A673 (cell line): ENCODE measurements around the gene HSPB1. TPM values are rescaled to one million over a fixed set of nuclear protein-coding genes. Genes with fewer than 3 reads are reported as not detected.

Experiments used
- BruUV-seq: library from RNA; stranded (reverse); fragments of 400-500 nt; replicated peaks from 2 replicates; lab custom pipeline; 2021; lab: Mats Ljungman, UMichigan
- CTCF ChIA-PET: fragments of 300-600 bp; sonication (Branson Sonifier 250); formaldehyde crosslinking; loops from one replicate; lab custom pipeline; 2022; ENCODE audit warnings: antibody characterized with exemption; lab: Charles Lee
- POLR2A ChIA-PET: fragments of 300-600 bp; sonication (Branson Sonifier 250); formaldehyde crosslinking; loops from one replicate; lab custom pipeline; 2022; ENCODE audit warnings: antibody characterized with exemption; ENCODE audit not compliant: low non-redundant PET; lab: Charles Lee
- DNase-seq: peaks from one replicate; pipeline ENCODE4 v3.0.0-alpha.2; 2015; ENCODE audit warnings: low spot score
- H3K27ac ChIP-seq: fragments of 200-600 bp; sonication (generic); 2 replicates; pipeline ENCODE4 v1.5.1; 2016; ENCODE audit warnings: mixed run types, low read depth, mild to moderate bottlenecking, mixed read lengths, antibody characterized with exemption, low read length; ENCODE audit not compliant: poor library complexity, severe bottlenecking
- H3K27me3 ChIP-seq: fragments of 200-600 bp; sonication (generic); replicated peaks from 2 replicates; pipeline ENCODE4 v1.6.1; 2017; ENCODE audit warnings: mixed run types, low read depth, mild to moderate bottlenecking, mixed read lengths, antibody characterized with exemption, low read length; ENCODE audit not compliant: insufficient read depth, poor library complexity
- H3K36me3 ChIP-seq: fragments of 200-600 bp; sonication (generic); 2 replicates; pipeline ENCODE4 v1.6.1; 2016; ENCODE audit warnings: mixed run types, mild to moderate bottlenecking, mixed read lengths, antibody characterized with exemption, low read length; ENCODE audit not compliant: insufficient read depth, poor library complexity, severe bottlenecking
- H3K4me1 ChIP-seq: fragments of 200-600 bp; sonication (generic); 2 replicates; pipeline ENCODE4 v1.6.1; 2017; ENCODE audit warnings: mixed run types, mild to moderate bottlenecking, mixed read lengths, antibody characterized with exemption, low read length; ENCODE audit not compliant: insufficient read depth, poor library complexity, severe bottlenecking
- H3K4me3 ChIP-seq: fragments of 200-600 bp; sonication (generic); 2 replicates; pipeline ENCODE4 v1.5.1; 2016; ENCODE audit warnings: low read depth, mixed run types, mild to moderate bottlenecking, mixed read lengths, low read length; ENCODE audit not compliant: poor library complexity, severe bottlenecking
- H3K9me3 ChIP-seq: fragments of 200-600 bp; sonication (generic); 2 replicates; pipeline ENCODE4 v1.6.1; 2016; ENCODE audit warnings: mixed run types, low read depth, mild to moderate bottlenecking, mixed read lengths, antibody characterized with exemption, low read length; ENCODE audit not compliant: poor library complexity, severe bottlenecking
- EZH2 ChIP-seq: fragments of 200-600 bp; sonication (generic); IDR thresholded peaks from 2 replicates; pipeline ENCODE4 v1.6.1; 2017; ENCODE audit warnings: borderline replicate concordance, low read depth, mild to moderate bottlenecking, mixed read lengths, antibody characterized with exemption, low read length; ENCODE audit not compliant: poor library complexity, severe bottlenecking
- intact Hi-C: fragments of 100-400 bp; cut with micrococcal nuclease; formaldehyde crosslinking; loops from one replicate; pipeline ENCODE4 v1.10.0; 2022; ENCODE audit not compliant: unreplicated experiment
- total RNA-seq: library from RNA; stranded (reverse); gene quantifications from 2 replicates; pipeline ENCODE4 v1.2.3, GENCODE V29; 2021
- TF ChIP-seq, protein P1 (sequence below): fragments of 300-800, 200-600 bp; sonication (generic); conservative IDR thresholded peaks from 2 replicates; pipeline ENCODE4 v1.5.1; 2017; ENCODE audit warnings: low read depth, mild to moderate bottlenecking, antibody characterized with exemption, low read length, moderate library complexity, mixed read lengths

The HSPB1 gene
- total RNA-seq, 1 experiment from 2014 or later, result 354 TPM

DNA sequence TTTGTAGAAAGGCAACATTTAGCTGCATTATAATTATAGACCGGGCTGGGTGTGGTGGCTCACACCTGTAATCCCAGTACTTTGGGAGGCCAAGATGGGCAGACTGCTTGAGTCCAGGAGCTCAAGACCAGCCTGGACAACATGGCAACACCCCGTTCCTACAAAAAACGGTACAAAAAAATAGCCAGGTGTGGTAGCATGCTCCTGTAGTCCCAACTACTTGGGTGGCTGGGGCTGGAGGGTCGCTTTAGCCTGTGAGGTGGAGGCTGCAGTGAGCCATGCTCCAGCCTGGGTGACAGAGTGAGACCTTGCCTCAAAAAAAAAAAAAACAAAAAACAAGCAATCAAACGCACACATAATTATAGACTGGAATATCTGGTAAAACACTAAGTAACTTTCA, 51.3 kb downstream of the HSPB1 start:
- POLR2A ChIA-PET, result no interaction called here
- H3K36me3 ChIP-seq, result peaks cover 63% of the 10 kb centered on the region
- DNase-seq, result no peak
- intact Hi-C loops, result no loop called here
- H3K4me1 ChIP-seq, result peaks cover 13% of the 10 kb centered on the region
- H3K27ac ChIP-seq, result no peak overlapping the region
- H3K4me3 ChIP-seq, result no peak overlapping the region
- BruUV-seq, result no TSS peak
- CTCF ChIA-PET, result interaction anchor here (0.6 kb wide), 1 partner anchor 93 kb away, joined by 9 read pairs; no protein-coding TSS in a partner anchor
- no peaks in the 10 kb centered on the region for H3K9me3 ChIP-seq
- no peaks in the 10 kb centered on the region for H3K27me3 ChIP-seq
- TF ChIP-seq EZH2, result no peak
- TF ChIP-seq, protein P1, sequence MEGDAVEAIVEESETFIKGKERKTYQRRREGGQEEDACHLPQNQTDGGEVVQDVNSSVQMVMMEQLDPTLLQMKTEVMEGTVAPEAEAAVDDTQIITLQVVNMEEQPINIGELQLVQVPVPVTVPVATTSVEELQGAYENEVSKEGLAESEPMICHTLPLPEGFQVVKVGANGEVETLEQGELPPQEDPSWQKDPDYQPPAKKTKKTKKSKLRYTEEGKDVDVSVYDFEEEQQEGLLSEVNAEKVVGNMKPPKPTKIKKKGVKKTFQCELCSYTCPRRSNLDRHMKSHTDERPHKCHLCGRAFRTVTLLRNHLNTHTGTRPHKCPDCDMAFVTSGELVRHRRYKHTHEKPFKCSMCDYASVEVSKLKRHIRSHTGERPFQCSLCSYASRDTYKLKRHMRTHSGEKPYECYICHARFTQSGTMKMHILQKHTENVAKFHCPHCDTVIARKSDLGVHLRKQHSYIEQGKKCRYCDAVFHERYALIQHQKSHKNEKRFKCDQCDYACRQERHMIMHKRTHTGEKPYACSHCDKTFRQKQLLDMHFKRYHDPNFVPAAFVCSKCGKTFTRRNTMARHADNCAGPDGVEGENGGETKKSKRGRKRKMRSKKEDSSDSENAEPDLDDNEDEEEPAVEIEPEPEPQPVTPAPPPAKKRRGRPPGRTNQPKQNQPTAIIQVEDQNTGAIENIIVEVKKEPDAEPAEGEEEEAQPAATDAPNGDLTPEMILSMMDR, result no peak

Other genes starting within 250 kb of the HSPB1 start
- 1.7 and 1.8 TPM in 2 replicates for gene SRRM3, start 100.8 kb upstream of the HSPB1 start, total RNA-seq
- 222 and 249 TPM in 2 replicates for gene YWHAG, start 56.3 kb downstream of the HSPB1 start, total RNA-seq
- 1.2 and 1.8 TPM in 2 replicates for gene SSC4D, start 107.0 kb downstream of the HSPB1 start, total RNA-seq
- 9.4 and 9.8 TPM in 2 replicates for gene ZP3, start 122.3 kb downstream of the HSPB1 start, total RNA-seq
- 33.8 and 41.9 TPM in 2 replicates for gene DTX2, start 159.0 kb downstream of the HSPB1 start, total RNA-seq
- gene UPK3B, start 207.9 kb downstream of the HSPB1 start, total RNA-seq, result 1.4 TPM in 1 of 2 replicates, not detected in the other
- 0.13 TPM in 1 of 2 replicates, not detected in the other for gene SPDYE16, start 240.6 kb downstream of the HSPB1 start, total RNA-seq